Measurements from ENCODE around the gene CCDC80.
"Not testable (repeated sequence)": the region's sequence is repeated elsewhere in the genome, so short reads cannot be mapped to it uniquely, and the experiment has no call there.

Gene CCDC80

DNA sequence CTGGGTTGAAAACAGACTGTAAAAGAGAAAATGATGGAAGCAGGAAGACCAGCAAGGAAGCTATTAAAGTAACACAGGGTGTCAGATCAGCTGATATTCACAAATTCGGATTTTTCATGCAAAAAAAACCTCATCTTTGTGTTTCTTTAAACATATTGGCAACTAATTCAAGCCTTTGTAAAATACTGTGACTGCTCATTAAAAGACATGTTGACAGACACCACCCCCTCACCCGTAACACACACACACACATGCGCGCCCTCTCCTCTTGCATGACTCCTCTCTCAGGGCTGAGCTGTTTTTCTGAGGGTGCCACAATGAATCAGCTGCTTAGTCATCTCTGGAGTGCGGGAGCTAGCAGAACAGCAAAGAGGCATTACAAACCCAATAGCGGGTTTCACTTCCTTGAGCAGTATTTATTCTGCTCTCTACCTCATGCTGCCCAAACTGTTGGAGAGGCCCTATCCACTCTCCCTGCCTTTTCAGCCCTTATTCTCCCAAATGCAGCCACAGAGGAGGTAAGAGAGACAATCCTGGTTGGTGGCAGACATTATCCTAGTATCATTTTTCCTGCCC lies 35.8 kb upstream of the CCDC80 start:
- Histone ChIP-seq H3K4me3 (ENCODE audit: low read length) (no peak overlapping the region), H3K4me1 (ENCODE audit: insufficient read depth, low read length) (peaks cover 3% of the 10 kb centered on the region; the same call in 1 of the 2 replicates), H3K9ac (ENCODE audit: low read depth, low read length) (no peak overlapping the region)

DNA sequence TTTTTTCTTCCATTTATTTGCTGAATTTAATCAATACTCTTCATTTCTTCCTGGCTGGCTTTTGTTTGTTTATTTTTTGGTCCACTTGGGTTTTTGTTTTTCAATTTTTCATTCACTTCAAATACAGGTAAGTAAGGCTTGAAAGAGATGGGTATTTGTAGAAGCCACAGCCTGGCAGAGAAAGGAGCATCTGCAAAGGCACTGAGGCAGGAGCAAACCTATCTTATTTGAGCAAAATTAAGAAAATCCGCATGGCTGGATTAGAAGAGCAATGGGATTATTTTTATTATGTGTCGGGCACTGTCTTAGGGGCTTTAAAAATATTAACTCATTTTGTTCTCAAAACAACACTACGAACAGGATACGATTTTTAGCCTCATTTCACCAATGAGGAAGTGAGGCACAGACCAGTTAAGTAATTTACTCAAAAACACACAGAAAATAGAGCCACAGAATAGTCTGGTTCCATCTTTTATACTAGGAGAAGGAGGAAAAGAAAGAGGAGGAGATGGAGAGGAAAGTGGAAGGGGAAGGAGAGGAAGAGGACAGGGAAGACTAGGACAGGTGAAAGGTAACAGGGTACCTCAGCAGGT lies 35.1 kb upstream of the CCDC80 start:
- Histone ChIP-seq H3K27me3 (ENCODE audit: insufficient read depth, low read length) (no peaks in the 10 kb centered on the region), H3K27ac (ENCODE audit: low read length) (no peak overlapping the region), H3K4me3 (ENCODE audit: low read length) (no peak overlapping the region), H3K4me1 (ENCODE audit: insufficient read depth, low read length) (peaks cover 3% of the 10 kb centered on the region; the same call in 1 of the 2 replicates), H3K36me3 (ENCODE audit: insufficient read depth, low read depth, low read length) (no peaks in the 10 kb centered on the region), H3K9ac (ENCODE audit: low read depth, low read length) (no peak overlapping the region), H3K9me3 (ENCODE audit: insufficient read depth, low read depth, low read length) (no peaks in the 10 kb centered on the region)

More for the DNA sequence above, 35.8 kb upstream of the CCDC80 start:
- H3K36me3 ChIP-seq (ENCODE audit: insufficient read depth, low read depth, low read length): no peaks in the 10 kb centered on the region
- H3K9me3 ChIP-seq (ENCODE audit: insufficient read depth, low read depth, low read length): no peaks in the 10 kb centered on the region
- no peaks in the 10 kb centered on the region for H3K27me3 ChIP-seq (ENCODE audit: insufficient read depth, low read length)
- H3K27ac ChIP-seq (ENCODE audit: low read length): no peak overlapping the region

DNA sequence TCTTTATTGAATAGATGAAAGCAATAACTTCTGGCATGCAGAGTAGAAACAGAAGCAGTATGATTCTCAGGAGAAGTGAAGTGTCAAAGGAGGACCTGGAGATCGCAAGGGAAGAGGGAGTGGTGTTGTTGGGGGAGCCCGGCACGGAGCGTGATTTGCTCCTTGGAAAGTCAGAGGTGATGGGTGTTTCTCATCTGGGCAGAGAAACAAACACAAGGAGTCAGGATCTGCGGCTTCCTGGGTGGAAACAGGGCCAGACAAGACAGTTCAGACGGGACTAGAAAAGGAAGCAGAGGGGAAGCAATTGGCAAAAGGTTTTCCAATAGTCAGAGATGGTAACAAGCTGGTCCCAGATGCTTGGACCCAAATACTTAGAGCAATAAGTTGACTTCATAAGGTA lies 34.4 kb upstream of the CCDC80 start:
- H3K4me3 ChIP-seq (ENCODE audit: low read length): no peak overlapping the region
- no peaks in the 10 kb centered on the region for H3K9me3 ChIP-seq (ENCODE audit: insufficient read depth, low read depth, low read length)
- no peaks in the 10 kb centered on the region for H3K36me3 ChIP-seq (ENCODE audit: insufficient read depth, low read depth, low read length)
- H3K27ac ChIP-seq (ENCODE audit: low read length): no peak overlapping the region
- no peak overlapping the region for H3K9ac ChIP-seq (ENCODE audit: low read depth, low read length)
- H3K4me1 ChIP-seq (ENCODE audit: insufficient read depth, low read length): peaks cover 3% of the 10 kb centered on the region; the same call in 1 of the 2 replicates
- no peaks in the 10 kb centered on the region for H3K27me3 ChIP-seq (ENCODE audit: insufficient read depth, low read length)

DNA sequence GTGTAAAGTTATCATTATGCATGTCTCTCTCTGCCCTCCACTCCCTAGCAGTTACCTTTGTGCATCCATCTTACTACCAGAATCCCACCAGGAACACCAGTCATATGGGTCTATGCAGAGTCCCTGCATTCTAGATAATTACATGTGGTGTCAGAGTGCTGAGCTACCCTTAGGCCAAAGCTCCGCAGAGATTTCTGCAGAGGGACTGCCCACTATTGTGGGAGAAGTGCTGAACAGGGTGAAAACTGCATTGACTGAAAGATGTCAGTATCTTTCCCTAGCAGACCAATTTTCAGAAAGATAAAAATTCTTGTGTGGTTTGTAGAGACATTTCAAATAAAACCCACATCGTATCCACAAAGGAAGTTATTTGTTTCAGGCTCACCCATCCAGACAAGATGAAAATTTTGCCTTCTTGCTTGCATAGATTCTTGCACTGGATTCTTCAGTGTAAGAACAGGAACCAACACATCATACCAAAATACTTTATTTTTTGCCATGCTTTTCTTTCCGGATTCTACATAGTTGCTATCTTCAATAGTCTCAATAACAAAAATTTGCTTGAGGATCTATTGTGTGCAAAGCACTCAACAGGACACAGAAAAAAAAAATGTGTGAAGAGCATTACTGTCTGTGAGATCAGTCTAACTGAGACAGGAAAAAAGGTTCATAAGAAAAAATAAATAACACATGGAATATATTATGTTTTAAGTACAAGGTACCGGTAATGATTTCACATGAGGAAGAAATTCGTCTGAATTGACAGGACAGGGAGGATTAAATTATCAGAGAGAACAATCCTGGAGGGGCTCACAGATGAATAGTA lies 32.0 kb upstream of the CCDC80 start:
- Histone ChIP-seq H3K36me3 (ENCODE audit: insufficient read depth, low read depth, low read length) (no peaks in the 10 kb centered on the region), H3K27me3 (ENCODE audit: insufficient read depth, low read length) (no peaks in the 10 kb centered on the region), H3K4me1 (ENCODE audit: insufficient read depth, low read length) (peaks cover 3% of the 10 kb centered on the region; the same call in 1 of the 2 replicates), H3K9me3 (ENCODE audit: insufficient read depth, low read depth, low read length) (no peaks in the 10 kb centered on the region), H3K4me3 (ENCODE audit: low read length) (no peak overlapping the region), H3K9ac (ENCODE audit: low read depth, low read length) (no peak overlapping the region), H3K27ac (ENCODE audit: low read length) (no peak overlapping the region)

DNA sequence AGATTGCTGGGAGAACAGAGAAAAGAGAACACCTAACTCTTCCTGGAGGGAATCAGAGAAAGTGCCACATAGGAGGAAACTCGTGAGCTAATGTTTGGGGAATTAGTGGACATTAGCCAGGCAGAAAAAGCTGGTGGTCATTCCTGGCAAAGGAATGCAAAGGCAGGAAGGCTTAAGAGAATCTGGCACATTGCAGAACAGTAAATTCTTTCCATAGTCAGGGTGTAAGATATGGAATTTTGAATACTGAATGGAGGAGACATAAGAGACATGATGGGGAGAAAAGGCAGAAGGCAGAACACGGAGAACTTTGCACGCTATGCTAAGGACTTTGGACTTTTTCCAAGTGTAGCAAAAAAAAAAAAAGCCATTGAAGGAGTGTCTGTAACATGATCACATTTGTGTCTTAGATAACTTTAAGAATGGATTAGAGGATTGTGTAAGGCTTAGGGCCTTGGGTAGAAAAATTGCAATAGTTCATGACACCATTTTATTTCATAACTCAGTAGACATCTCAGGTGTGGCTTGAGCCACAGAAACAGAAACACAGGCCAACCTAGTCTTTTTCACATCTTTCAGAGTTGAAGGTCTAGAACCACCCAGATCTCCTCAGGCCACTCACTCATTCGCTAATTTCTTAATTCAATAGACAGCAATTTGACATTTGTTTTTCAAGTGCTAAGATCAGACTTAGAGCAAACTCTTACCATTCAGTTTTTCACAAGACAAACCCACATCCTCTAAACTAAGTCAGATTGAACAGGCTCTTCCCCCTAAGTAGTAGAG lies 31.2 kb upstream of the CCDC80 start:
- Histone ChIP-seq H3K9ac (ENCODE audit: low read depth, low read length) (no peak overlapping the region), H3K4me1 (ENCODE audit: insufficient read depth, low read length) (peaks cover 3% of the 10 kb centered on the region; the same call in 1 of the 2 replicates), H3K27ac (ENCODE audit: low read length) (no peak overlapping the region)

DNA sequence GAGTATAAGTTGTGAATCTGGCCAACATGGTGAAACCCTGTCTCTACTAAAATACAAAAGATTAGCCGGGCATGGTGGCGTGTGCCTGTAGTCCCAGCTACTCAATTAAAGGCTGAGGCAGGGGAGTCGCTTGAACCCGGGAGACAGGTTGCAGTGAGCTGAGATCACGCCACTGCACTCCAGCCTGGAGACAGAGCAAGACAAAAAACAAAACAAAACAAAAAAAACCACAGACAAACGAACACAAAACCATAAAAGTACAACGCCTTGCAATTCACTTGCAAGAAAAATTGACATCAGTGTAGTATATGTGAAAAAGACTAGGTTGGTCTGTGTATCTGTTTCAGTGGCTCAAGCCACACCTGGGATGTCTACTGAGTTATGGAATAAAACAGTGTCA lies 29.9 kb upstream of the CCDC80 start:
- Histone ChIP-seq H3K27ac (ENCODE audit: low read length) (no peak overlapping the region), H3K9me3 (ENCODE audit: insufficient read depth, low read depth, low read length) (no peaks in the 10 kb centered on the region), H3K4me1 (ENCODE audit: insufficient read depth, low read length) (no peaks in the 10 kb centered on the region), H3K4me3 (ENCODE audit: low read length) (no peak overlapping the region), H3K9ac (ENCODE audit: low read depth, low read length) (no peak overlapping the region), H3K27me3 (ENCODE audit: insufficient read depth, low read length) (no peaks in the 10 kb centered on the region), H3K36me3 (ENCODE audit: insufficient read depth, low read depth, low read length) (no peaks in the 10 kb centered on the region)

More for the DNA sequence above, 31.2 kb upstream of the CCDC80 start:
- no peak overlapping the region for H3K4me3 ChIP-seq (ENCODE audit: low read length)
- H3K36me3 ChIP-seq (ENCODE audit: insufficient read depth, low read depth, low read length): no peaks in the 10 kb centered on the region
- H3K27me3 ChIP-seq (ENCODE audit: insufficient read depth, low read length): no peaks in the 10 kb centered on the region
- no peaks in the 10 kb centered on the region for H3K9me3 ChIP-seq (ENCODE audit: insufficient read depth, low read depth, low read length)

DNA sequence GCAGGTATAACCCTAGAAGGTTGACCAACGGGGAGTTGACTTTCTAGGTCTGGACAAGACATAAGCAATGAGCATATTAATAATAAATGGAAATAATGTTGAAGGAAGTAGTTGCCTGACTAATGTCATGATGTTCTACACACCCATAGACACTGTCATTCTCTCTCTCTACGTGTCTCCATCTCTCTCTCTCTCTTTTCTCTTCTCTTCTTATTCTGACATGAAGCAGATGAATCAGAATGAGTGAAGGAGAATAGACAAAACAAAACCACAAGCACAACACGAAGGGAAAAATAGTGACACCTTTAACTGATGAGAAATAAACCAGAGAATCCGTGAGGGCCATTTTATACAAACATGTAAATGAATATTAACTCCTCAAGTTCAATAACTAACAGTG lies 26.7 kb upstream of the CCDC80 start:
- H3K9ac ChIP-seq (ENCODE audit: low read depth, low read length): no peak overlapping the region
- no peaks in the 10 kb centered on the region for H3K27me3 ChIP-seq (ENCODE audit: insufficient read depth, low read length)
- H3K4me3 ChIP-seq (ENCODE audit: low read length): no peak overlapping the region
- no peak overlapping the region for H3K27ac ChIP-seq (ENCODE audit: low read length)
- H3K36me3 ChIP-seq (ENCODE audit: insufficient read depth, low read depth, low read length): no peaks in the 10 kb centered on the region
- no peaks in the 10 kb centered on the region for H3K9me3 ChIP-seq (ENCODE audit: insufficient read depth, low read depth, low read length)
- no peaks in the 10 kb centered on the region for H3K4me1 ChIP-seq (ENCODE audit: insufficient read depth, low read length)

DNA sequence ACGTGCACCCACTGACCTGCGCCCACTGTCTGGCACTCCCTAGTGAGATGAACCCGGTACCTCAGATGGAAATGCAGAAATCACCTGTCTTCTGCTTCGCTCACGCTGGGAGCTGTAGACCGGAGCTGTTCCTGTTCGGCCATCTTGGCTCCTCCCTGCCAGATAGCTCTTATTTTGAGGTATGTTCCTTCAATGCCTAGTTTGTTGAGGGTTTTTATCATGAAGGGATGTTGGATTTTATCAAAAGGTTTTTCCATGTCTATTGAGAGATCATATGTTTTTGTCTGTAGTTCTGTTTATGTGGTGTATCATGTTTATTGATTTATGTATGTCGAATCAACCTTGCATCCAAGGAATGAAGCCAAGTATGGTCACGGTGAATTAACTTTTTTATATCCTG lies 24.1 kb upstream of the CCDC80 start:
- not testable (repeated sequence) for H3K36me3 ChIP-seq (ENCODE audit: insufficient read depth, low read depth, low read length); H3K4me1 ChIP-seq (ENCODE audit: insufficient read depth, low read length); H3K4me3 ChIP-seq (ENCODE audit: low read length); H3K27me3 ChIP-seq (ENCODE audit: insufficient read depth, low read length); H3K27ac ChIP-seq (ENCODE audit: low read length); H3K9me3 ChIP-seq (ENCODE audit: insufficient read depth, low read depth, low read length); H3K9ac ChIP-seq (ENCODE audit: low read depth, low read length)

DNA sequence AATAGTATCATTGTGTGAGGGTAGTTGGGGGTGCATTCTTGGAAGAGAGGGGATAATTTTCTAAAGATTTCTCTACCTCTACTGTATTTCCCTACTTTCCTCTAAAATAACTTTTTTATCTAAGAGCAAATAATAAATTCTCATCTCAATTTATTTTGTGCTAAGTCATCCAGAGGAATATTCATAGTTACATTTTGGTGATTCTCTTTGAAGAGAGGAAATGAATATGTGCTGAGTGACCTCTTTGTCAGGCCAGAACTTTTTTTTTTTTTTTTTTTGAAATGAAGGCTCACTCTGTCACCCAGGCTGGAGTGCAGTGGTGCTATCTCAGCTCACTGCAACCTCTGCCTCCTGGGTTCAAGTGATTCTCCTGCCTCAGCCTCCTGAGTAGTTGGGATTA lies 15.1 kb upstream of the CCDC80 start:
- Histone ChIP-seq H3K36me3 (ENCODE audit: insufficient read depth, low read depth, low read length) (no peaks in the 10 kb centered on the region), H3K4me1 (ENCODE audit: insufficient read depth, low read length) (no peaks in the 10 kb centered on the region), H3K27me3 (ENCODE audit: insufficient read depth, low read length) (no peaks in the 10 kb centered on the region), H3K4me3 (ENCODE audit: low read length) (no peak overlapping the region), H3K27ac (ENCODE audit: low read length) (no peak overlapping the region), H3K9ac (ENCODE audit: low read depth, low read length) (no peak overlapping the region), H3K9me3 (ENCODE audit: insufficient read depth, low read depth, low read length) (no peaks in the 10 kb centered on the region)

DNA sequence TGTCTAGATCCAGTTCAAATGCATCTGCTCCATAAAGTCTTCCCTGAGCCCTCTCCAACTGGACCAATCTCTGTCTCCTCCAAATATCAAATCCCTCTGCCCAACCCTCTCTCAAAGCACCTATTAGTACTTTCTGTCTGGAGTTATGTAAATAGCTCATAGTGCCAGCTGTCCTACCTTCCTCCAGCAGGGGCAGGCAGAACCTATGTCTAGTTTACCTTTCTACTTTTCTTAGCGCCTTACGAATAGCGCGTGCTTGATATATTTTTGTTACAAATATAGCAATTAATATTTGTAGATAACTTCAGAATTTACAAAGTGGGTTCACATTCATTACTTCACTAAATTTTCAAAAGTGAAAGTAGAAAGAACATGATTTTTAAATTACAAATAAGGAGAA lies 14.0 kb upstream of the CCDC80 start:
- Histone ChIP-seq H3K4me3 (ENCODE audit: low read length) (no peak overlapping the region), H3K9ac (ENCODE audit: low read depth, low read length) (no peak overlapping the region), H3K4me1 (ENCODE audit: insufficient read depth, low read length) (no peaks in the 10 kb centered on the region), H3K27ac (ENCODE audit: low read length) (no peak overlapping the region), H3K27me3 (ENCODE audit: insufficient read depth, low read length) (no peaks in the 10 kb centered on the region), H3K9me3 (ENCODE audit: insufficient read depth, low read depth, low read length) (no peaks in the 10 kb centered on the region), H3K36me3 (ENCODE audit: insufficient read depth, low read depth, low read length) (no peaks in the 10 kb centered on the region)

DNA sequence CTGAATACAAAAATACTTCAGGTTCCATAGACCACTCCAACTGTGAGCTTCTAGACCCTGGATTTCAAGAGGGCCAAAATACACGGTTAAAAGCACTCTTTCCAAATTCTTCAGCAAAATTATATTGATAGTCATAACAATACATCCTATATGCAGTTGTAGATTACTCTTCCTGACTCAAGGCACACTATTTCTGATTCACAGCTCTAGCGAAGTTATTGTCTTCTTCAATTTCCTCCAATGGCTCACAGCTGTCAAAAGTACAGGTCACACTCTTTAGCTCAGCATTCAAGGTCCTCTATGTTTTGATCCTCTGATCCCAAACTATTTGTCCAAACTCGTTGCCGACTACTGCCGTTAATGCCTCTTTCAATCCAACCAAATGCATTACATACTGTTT lies 13.5 kb upstream of the CCDC80 start:
- no peaks in the 10 kb centered on the region for H3K36me3 ChIP-seq (ENCODE audit: insufficient read depth, low read depth, low read length)
- H3K4me3 ChIP-seq (ENCODE audit: low read length): no peak overlapping the region
- H3K9ac ChIP-seq (ENCODE audit: low read depth, low read length): no peak overlapping the region
- no peak overlapping the region for H3K27ac ChIP-seq (ENCODE audit: low read length)
- no peaks in the 10 kb centered on the region for H3K27me3 ChIP-seq (ENCODE audit: insufficient read depth, low read length)
- H3K9me3 ChIP-seq (ENCODE audit: insufficient read depth, low read depth, low read length): no peaks in the 10 kb centered on the region
- H3K4me1 ChIP-seq (ENCODE audit: insufficient read depth, low read length): no peaks in the 10 kb centered on the region
